KMS-11 (cell line): ENCODE measurements around the gene CDC25C.

Experiments used
- H2AFZ ChIP-seq: fragments of 200-600 bp; sonication (generic); 2 replicates; pipeline ENCODE4 v1.6.1; 2016; ENCODE audit warnings: antibody characterized with exemption, mixed run types, low read depth
- H3K27ac ChIP-seq: fragments of 200-600 bp; sonication (generic); 2 replicates; pipeline ENCODE4 v1.6.1; 2016; ENCODE audit warnings: mild to moderate bottlenecking, mixed run types
- H3K27me3 ChIP-seq: fragments of 200-600 bp; sonication (generic); 2 replicates; pipeline ENCODE4 v1.6.1; 2017; ENCODE audit warnings: mild to moderate bottlenecking, low read depth, mixed run types, moderate library complexity; ENCODE audit not compliant: insufficient read depth
- H3K36me3 ChIP-seq: fragments of 200-600 bp; sonication (generic); 2 replicates; pipeline ENCODE4 v1.6.1; 2017; ENCODE audit warnings: mild to moderate bottlenecking, mixed run types; ENCODE audit not compliant: insufficient read depth
- H3K4me1 ChIP-seq: fragments of 200-600 bp; sonication (generic); 2 replicates; pipeline ENCODE4 v1.6.1; 2016; ENCODE audit warnings: mild to moderate bottlenecking, low read depth, mixed run types; ENCODE audit not compliant: poor library complexity, severe bottlenecking
- H3K4me2 ChIP-seq: fragments of 200-600 bp; sonication (generic); 2 replicates; pipeline ENCODE4 v1.7.0; 2016; ENCODE audit warnings: mild to moderate bottlenecking, mixed run types
- H3K4me3 ChIP-seq: fragments of 200-600 bp; sonication (generic); IDR thresholded peaks from 2 replicates; pipeline ENCODE4 v1.6.1; 2017; ENCODE audit warnings: low read depth, low read length, mixed read lengths; ENCODE audit not compliant: insufficient read depth
- H3K79me2 ChIP-seq: fragments of 200-600 bp; sonication (generic); 2 replicates; pipeline ENCODE4 v1.6.1; 2016; ENCODE audit warnings: low read depth, mixed run types; ENCODE audit not compliant: insufficient read depth
- H3K9ac ChIP-seq: fragments of 200-600 bp; sonication (generic); 2 replicates; pipeline ENCODE4 v1.6.1; 2016; ENCODE audit warnings: mild to moderate bottlenecking, mixed run types
- H4K20me1 ChIP-seq: fragments of 200-600 bp; sonication (generic); 2 replicates; pipeline ENCODE4 v1.6.1; 2016; ENCODE audit warnings: mild to moderate bottlenecking, mixed run types; ENCODE audit not compliant: insufficient read depth
- TF ChIP-seq, protein P1 (sequence below): fragments of 200-600 bp; sonication (generic); conservative IDR thresholded peaks from 2 replicates; pipeline ENCODE4 v1.6.1; 2017; ENCODE audit warnings: low read depth, mild to moderate bottlenecking, antibody characterized with exemption, low read length, moderate library complexity, mixed read lengths

The CDC25C gene

DNA sequence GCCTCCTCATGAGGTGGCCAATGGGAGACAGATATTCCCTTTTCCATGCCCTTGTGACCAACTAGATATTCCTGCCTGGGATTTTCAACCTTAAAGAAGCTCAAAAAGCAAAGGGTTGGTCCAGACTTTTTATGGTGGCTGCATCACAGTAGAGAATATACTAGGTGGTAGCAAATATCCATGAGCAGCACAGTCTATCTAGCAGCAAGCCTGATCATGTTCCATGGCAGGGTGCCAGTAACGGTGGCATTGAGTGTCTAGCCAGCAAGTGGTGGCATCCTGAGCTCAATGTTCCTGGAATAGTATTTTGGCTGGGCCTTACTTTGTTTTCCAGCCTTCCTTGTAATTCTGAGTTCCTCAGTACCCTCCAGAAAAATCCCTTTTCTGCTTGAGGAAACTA lies 25.8 kb downstream of the CDC25C start:
- Histone ChIP-seq H3K9ac (no peak overlapping the region), H3K4me1 (no peaks in the 10 kb centered on the region), H3K4me3 (no peak overlapping the region), H4K20me1 (no peaks in the 10 kb centered on the region), H3K27me3 (no peaks in the 10 kb centered on the region), H3K27ac (no peak overlapping the region), H3K36me3 (no peaks in the 10 kb centered on the region), H3K4me2 (no peak overlapping the region), H3K79me2 (no peaks in the 10 kb centered on the region), H2AFZ (no peak overlapping the region)
- TF ChIP-seq, protein P1, sequence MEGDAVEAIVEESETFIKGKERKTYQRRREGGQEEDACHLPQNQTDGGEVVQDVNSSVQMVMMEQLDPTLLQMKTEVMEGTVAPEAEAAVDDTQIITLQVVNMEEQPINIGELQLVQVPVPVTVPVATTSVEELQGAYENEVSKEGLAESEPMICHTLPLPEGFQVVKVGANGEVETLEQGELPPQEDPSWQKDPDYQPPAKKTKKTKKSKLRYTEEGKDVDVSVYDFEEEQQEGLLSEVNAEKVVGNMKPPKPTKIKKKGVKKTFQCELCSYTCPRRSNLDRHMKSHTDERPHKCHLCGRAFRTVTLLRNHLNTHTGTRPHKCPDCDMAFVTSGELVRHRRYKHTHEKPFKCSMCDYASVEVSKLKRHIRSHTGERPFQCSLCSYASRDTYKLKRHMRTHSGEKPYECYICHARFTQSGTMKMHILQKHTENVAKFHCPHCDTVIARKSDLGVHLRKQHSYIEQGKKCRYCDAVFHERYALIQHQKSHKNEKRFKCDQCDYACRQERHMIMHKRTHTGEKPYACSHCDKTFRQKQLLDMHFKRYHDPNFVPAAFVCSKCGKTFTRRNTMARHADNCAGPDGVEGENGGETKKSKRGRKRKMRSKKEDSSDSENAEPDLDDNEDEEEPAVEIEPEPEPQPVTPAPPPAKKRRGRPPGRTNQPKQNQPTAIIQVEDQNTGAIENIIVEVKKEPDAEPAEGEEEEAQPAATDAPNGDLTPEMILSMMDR: no peak

GRCh38 chr5:138303372-138303771 lies 28.2 kb downstream of the CDC25C start:
- Histone ChIP-seq H3K9ac (no peak overlapping the region), H3K27ac (no peak overlapping the region), H3K4me2 (no peak overlapping the region), H3K27me3 (no peaks in the 10 kb centered on the region), H4K20me1 (no peaks in the 10 kb centered on the region), H3K36me3 (no peaks in the 10 kb centered on the region), H2AFZ (no peak overlapping the region), H3K4me1 (no peaks in the 10 kb centered on the region), H3K79me2 (no peaks in the 10 kb centered on the region), H3K4me3 (no peak overlapping the region)
- TF ChIP-seq, protein P1: no peak

DNA sequence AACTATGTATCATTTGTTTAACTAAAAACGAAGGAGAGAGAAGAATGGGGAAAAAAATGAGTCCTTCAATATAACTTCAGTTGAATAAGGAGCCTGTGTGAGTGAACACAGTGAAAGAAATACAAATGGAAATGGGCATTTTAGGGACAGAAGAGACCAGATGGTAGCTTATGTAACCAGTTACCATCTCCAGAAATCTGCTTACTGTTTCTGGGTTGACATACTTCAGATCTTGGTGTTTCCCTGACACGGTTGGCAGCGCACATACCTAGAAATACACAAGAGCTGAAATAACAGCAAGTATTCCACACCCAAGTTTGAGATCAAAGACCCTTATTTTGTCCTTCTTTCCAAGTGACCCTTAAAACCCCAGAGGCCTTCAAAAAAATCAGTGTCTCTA lies 42.3 kb downstream of the CDC25C start:
- no peak overlapping the region for H3K9ac ChIP-seq
- no peak overlapping the region for H3K4me2 ChIP-seq
- H3K27me3 ChIP-seq: no peaks in the 10 kb centered on the region
- no peaks in the 10 kb centered on the region for H3K36me3 ChIP-seq
- H3K27ac ChIP-seq: no peak overlapping the region
- H3K79me2 ChIP-seq: no peaks in the 10 kb centered on the region
- H3K4me1 ChIP-seq: no peaks in the 10 kb centered on the region
- H4K20me1 ChIP-seq: no peaks in the 10 kb centered on the region
- H3K4me3 ChIP-seq: no peak overlapping the region
- H2AFZ ChIP-seq: no peak overlapping the region
- TF ChIP-seq, protein P1: no peak

- H2AFZ ChIP-seq: no peak overlapping the region
- H3K4me1 ChIP-seq: no peaks in the 10 kb centered on the region
- H3K9ac ChIP-seq: no peak overlapping the region
- H4K20me1 ChIP-seq: no peaks in the 10 kb centered on the region
- no peaks in the 10 kb centered on the region for H3K79me2 ChIP-seq
- no peaks in the 10 kb centered on the region for H3K27me3 ChIP-seq
- TF ChIP-seq, protein P1: no peak
- H3K4me3 ChIP-seq: no peak overlapping the region
- no peaks in the 10 kb centered on the region for H3K36me3 ChIP-seq
- no peak overlapping the region for H3K27ac ChIP-seq
- no peak overlapping the region for H3K4me2 ChIP-seq
These were observed 44.4 kb downstream of the CDC25C start for GRCh38 chr5:138287246-138287645.
